Activated CD4-positive, alpha-beta T cell treated with anti-CD3 and anti-CD28 coated beads, Interleukin-2, amount 10 ng/mL, durations not matched to agents 7 days and 5 days (primary cell): ENCODE measurements around the gene PROM2. TPM values are rescaled to one million over a fixed set of nuclear protein-coding genes. Genes with fewer than 3 reads are reported as not detected.

Experiments
- CTCF ChIA-PET: fragments of 350-600 bp; sonication (Branson Sonifier 250); formaldehyde crosslinking; loops from one replicate; lab custom pipeline; 2021; ENCODE audit warnings: antibody characterized with exemption; lab: Charles Lee
- POLR2A ChIA-PET: fragments of 350-600 bp; sonication (Branson Sonifier 250); formaldehyde crosslinking; loops from one replicate; lab custom pipeline; 2021; ENCODE audit warnings: antibody characterized with exemption; lab: Charles Lee
- DNase-seq: peaks from one replicate; pipeline ENCODE4 v3.0.0-alpha.2; 2020
- H3K27ac Mint-ChIP-seq: one replicate; pipeline ENCODE4 v1.8.0; 2021; ENCODE audit warnings: mild to moderate bottlenecking, moderate library complexity, mixed read lengths
- H3K27me3 Mint-ChIP-seq: one replicate; pipeline ENCODE4 v1.8.0; 2021; ENCODE audit warnings: mixed read lengths
- H3K36me3 Mint-ChIP-seq: one replicate; pipeline ENCODE4 v1.8.0; 2021; ENCODE audit warnings: low read depth, mixed read lengths
- H3K4me1 Mint-ChIP-seq: one replicate; pipeline ENCODE4 v1.8.0; 2021; ENCODE audit warnings: mixed read lengths
- H3K4me3 Mint-ChIP-seq: one replicate; pipeline ENCODE4 v1.8.0; 2021; ENCODE audit warnings: mild to moderate bottlenecking, moderate library complexity, mixed read lengths
- H3K9me3 Mint-ChIP-seq: one replicate; pipeline ENCODE4 v1.8.0; 2021; ENCODE audit warnings: mixed read lengths
- total RNA-seq, 2 experiments: library from RNA; stranded (reverse); gene quantifications; one replicate each; pipeline ENCODE4 v1.2.3, GENCODE V29; 2021

PROM2 gene
- total RNA-seq, 2 experiments from 2014 or later: 0.08 to 0.42 TPM

DNA sequence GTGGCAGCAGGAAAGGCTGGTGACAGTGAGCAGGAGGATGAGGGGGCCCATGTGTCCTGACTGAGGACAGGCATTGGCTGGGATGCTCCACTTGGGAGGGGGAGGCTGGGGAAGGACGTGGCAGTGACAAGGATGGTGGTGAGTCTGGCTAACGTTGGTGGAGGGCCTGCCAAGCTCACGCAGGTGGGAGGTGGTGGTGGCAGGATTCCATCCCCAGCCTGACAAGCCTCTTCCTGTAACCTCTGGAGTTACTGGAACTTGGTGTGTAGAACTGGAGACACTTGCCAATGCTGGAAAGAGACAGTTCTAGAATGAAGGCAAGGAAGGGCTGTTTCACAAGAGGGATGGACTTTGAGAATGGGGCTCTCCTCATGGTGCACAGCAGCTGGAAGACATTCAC, 8.2 kb downstream of the PROM2 start:
- no peaks in the 10 kb centered on the region for H3K4me1 Mint-ChIP-seq
- no peaks in the 10 kb centered on the region for H3K9me3 Mint-ChIP-seq
- H3K4me3 Mint-ChIP-seq: no peak overlapping the region
- POLR2A ChIA-PET: no interaction called here
- CTCF ChIA-PET: interaction anchor here (1.5 kb wide), 1 partner anchor 17 kb away, joined by 4 read pairs; no protein-coding TSS in a partner anchor
- no peak overlapping the region for H3K27ac Mint-ChIP-seq
- no peak for DNase-seq
- no peaks in the 10 kb centered on the region for H3K36me3 Mint-ChIP-seq
- H3K27me3 Mint-ChIP-seq: no peaks in the 10 kb centered on the region

- DNase-seq: no peak
- Mint-ChIP-seq H3K4me3 (no peak overlapping the region), H3K27ac (no peak overlapping the region), H3K9me3 (no peaks in the 10 kb centered on the region), H3K36me3 (no peaks in the 10 kb centered on the region), H3K27me3 (no peaks in the 10 kb centered on the region), H3K4me1 (no peaks in the 10 kb centered on the region)
- CTCF ChIA-PET: no interaction called here
- POLR2A ChIA-PET: no interaction called here
Measured at GRCh38 chr2:95283562-95283961, 9.3 kb downstream of the PROM2 start.

DNA sequence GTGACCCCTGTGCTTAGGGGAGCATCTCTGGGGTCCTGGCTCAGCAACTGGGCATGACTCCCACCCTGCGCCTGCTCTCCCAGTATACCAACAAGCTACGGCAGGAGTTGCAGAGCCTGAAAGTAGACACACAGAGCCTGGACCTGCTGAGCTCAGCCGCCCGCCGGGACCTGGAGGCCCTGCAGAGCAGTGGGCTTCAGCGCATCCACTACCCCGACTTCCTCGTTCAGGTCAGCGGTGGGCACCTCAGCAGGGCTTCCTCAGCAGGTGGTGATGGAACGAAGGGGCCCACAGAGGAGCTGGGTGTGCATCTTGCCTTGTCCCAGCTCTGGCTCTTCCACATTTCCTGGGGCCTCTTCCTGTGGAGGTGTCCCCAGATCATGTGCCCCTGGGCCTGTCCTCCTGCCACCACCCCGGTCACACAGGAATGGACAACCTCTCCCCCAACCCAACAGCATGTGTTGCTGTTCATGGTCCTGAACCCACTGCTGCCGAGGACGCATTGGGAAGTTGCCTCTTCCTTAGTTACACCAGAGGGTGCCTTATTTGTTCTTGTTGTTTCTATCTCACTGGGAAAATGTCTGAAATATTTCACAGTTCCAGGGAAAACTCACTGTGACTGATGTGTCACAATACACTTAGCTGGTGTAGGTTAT, 10.8 kb downstream of the PROM2 start:
- H3K9me3 Mint-ChIP-seq: peaks cover 1% of the 10 kb centered on the region
- ChIA-PET CTCF (no interaction called here), POLR2A (no interaction called here)
- H3K27ac Mint-ChIP-seq: no peak overlapping the region
- no peaks in the 10 kb centered on the region for H3K36me3 Mint-ChIP-seq
- no peak overlapping the region for H3K4me3 Mint-ChIP-seq
- H3K27me3 Mint-ChIP-seq: no peaks in the 10 kb centered on the region
- H3K4me1 Mint-ChIP-seq: no peaks in the 10 kb centered on the region
- no peak for DNase-seq

- DNase-seq: no peak
- H3K27me3 Mint-ChIP-seq: no peaks in the 10 kb centered on the region
- POLR2A ChIA-PET: no interaction called here
- H3K27ac Mint-ChIP-seq: no peak overlapping the region
- H3K4me3 Mint-ChIP-seq: no peak overlapping the region
- no peaks in the 10 kb centered on the region for H3K36me3 Mint-ChIP-seq
- H3K9me3 Mint-ChIP-seq: peaks cover 6% of the 10 kb centered on the region
- H3K4me1 Mint-ChIP-seq: no peaks in the 10 kb centered on the region
- CTCF ChIA-PET: no interaction called here
Measured at GRCh38 chr2:95285542-95285932, 11.3 kb downstream of the PROM2 start.

DNA sequence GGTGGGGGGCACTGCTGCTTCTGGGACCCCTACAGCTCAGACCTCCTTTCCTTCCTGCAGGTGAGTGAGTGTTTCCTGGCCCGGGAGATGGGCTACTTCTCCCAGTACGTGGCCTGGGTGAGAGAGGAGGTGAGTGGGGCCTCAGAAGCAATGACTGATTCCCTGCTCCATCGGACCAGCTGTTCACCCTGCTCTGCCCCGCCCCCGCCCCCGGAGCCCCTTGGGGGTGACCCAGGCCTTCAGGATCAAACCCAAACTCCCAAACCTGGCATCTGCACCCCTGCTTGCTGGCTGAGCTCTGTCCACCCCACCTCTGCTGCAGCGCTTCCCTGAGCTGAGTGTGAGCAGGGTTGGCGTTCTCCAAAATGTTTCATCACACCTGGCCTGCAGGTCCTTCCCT, 13.1 kb downstream of the PROM2 start:
- H3K27ac Mint-ChIP-seq: no peak overlapping the region
- H3K4me1 Mint-ChIP-seq: no peaks in the 10 kb centered on the region
- no peak overlapping the region for H3K4me3 Mint-ChIP-seq
- peaks cover 18% of the 10 kb centered on the region for H3K9me3 Mint-ChIP-seq
- H3K27me3 Mint-ChIP-seq: no peaks in the 10 kb centered on the region
- no peak for DNase-seq
- POLR2A ChIA-PET: no interaction called here
- H3K36me3 Mint-ChIP-seq: no peaks in the 10 kb centered on the region
- CTCF ChIA-PET: no interaction called here

GRCh38 chr2:95287806-95288205, 13.6 kb downstream of the PROM2 start:
- ChIA-PET CTCF (no interaction called here), POLR2A (no interaction called here)
- DNase-seq: no peak
- no peak overlapping the region for H3K27ac Mint-ChIP-seq
- no peak overlapping the region for H3K4me3 Mint-ChIP-seq
- no peaks in the 10 kb centered on the region for H3K36me3 Mint-ChIP-seq
- H3K4me1 Mint-ChIP-seq: no peaks in the 10 kb centered on the region
- H3K9me3 Mint-ChIP-seq: peaks cover 20% of the 10 kb centered on the region
- no peaks in the 10 kb centered on the region for H3K27me3 Mint-ChIP-seq

DNA sequence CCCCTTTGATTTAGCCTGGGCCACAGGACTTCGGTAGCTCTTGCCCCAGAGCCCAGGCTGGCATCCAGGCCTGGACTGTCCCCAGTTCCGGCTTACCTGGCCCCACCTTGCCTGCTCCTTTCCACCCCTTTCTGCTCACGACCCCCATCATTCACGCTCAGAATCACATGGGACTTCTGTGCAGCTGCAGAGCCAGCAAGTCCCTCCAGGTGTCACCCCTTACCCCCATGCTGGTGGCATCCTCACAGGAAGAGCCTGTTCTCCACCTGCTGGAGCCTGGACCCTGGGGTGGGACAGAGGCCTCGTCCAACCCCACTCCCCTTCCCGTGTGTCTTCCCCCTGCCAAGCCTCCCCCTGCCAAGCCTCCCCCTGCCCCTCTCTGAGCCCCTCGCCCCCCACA, 15.0 kb downstream of the PROM2 start:
- no peak for DNase-seq
- ChIA-PET POLR2A (no interaction called here), CTCF (no interaction called here)
- Mint-ChIP-seq H3K4me3 (no peak overlapping the region), H3K27me3 (no peaks in the 10 kb centered on the region), H3K36me3 (no peaks in the 10 kb centered on the region), H3K9me3 (peaks cover 20% of the 10 kb centered on the region), H3K27ac (no peak overlapping the region), H3K4me1 (no peaks in the 10 kb centered on the region)

GRCh38 chr2:95291222-95291621, 17.0 kb downstream of the PROM2 start:
- no peaks in the 10 kb centered on the region for H3K4me1 Mint-ChIP-seq
- H3K9me3 Mint-ChIP-seq: peaks cover 20% of the 10 kb centered on the region
- no peak overlapping the region for H3K27ac Mint-ChIP-seq
- POLR2A ChIA-PET: no interaction called here
- H3K4me3 Mint-ChIP-seq: no peak overlapping the region
- CTCF ChIA-PET: no interaction called here
- H3K36me3 Mint-ChIP-seq: no peaks in the 10 kb centered on the region
- no peak for DNase-seq
- H3K27me3 Mint-ChIP-seq: no peaks in the 10 kb centered on the region

DNA sequence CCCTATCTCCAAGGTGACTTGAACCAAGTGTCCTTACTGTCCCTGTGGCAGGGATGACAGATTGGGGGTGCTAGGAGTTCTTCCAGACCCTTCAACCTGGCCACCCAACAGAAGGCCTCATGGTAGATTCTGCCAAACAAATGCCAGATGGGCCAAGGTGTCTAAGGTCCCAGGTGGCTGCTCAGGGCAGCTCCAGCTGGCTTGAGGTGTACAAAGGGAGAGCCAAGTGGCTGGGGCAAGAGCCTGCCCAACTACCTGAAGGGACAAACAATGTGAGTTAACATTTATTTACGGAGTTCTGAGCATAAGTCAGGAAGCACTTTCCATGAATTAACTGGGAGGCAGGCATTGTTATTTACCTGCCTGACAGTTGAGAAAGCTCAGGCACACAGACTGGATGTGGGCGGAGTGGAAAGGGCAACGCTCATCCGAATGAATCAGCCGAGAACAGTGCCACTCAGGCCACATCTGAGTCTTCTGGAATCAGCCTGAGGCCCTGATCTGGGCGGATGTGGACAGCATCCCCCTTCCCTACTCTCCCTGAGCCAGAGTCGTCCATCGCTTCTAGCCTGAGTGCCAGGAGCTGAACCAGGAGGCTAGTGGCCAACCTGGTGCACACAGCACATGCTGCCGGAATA, 18.5 kb downstream of the PROM2 start:
- H3K9me3 Mint-ChIP-seq: peaks cover 20% of the 10 kb centered on the region
- no peak overlapping the region for H3K27ac Mint-ChIP-seq
- H3K27me3 Mint-ChIP-seq: no peaks in the 10 kb centered on the region
- no peak overlapping the region for H3K4me3 Mint-ChIP-seq
- ChIA-PET CTCF (interaction anchor here (1.0 kb wide), 1 partner anchor 306 kb away, joined by 4 read pairs; no protein-coding TSS in a partner anchor), POLR2A (no interaction called here)
- DNase-seq: no peak
- no peaks in the 10 kb centered on the region for H3K36me3 Mint-ChIP-seq
- no peaks in the 10 kb centered on the region for H3K4me1 Mint-ChIP-seq

DNA sequence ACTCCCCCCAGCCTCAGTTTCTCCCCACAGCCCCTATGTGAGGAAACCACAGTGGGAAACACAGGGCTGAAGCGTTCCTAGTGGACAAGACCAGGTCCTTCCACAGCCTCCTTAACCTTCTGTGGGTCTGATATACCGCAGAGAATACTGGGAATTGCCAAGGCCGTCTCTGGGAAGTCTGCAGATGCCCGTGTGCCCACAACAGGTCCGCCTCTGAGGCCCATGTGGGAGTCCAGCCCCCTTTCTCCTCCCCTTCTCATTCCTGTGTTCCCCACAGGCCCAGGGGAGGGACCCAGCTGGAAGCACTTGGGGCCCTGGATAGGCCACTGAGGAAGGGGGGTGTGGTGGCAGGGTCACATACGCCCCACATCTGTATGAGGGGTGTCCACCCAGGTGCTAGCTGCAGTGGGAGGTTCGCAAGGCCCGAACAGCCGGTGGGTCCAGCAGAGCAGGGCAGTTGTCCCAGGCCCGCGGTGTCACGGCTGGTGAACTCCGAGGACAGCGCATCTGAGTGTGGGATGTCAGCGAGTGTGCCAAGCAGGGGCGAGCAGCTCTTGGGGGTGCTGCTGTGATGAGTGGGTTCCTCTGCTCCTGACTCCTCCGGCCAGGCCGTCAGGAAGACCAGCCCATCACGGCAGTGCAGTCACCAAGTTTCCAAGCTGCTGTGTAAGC, 20.5 kb downstream of the PROM2 start:
- no peak overlapping the region for H3K27ac Mint-ChIP-seq
- ChIA-PET POLR2A (no interaction called here), CTCF (no interaction called here)

DNA sequence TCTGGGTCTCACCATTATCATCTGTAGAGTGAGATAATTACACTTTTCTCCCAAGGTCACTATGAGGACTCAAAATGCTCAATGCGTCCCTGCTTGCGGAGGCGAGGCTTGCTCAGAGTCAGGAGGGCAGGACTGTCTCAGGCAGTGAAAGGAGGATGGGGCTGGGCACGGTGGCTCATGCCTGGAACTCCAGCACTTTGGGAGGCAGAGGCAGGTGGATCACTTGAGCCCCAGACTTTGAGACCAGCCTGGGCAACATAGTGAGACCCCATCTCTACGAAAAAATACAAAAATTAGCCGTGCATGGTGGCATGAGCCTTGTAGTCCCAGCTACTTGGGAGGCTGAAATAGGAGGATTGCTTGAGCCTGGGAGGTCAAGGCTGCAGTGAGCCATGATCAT, 21.1 kb downstream of the PROM2 start:
- DNase-seq: no peak
- no peaks in the 10 kb centered on the region for H3K36me3 Mint-ChIP-seq
- no peak overlapping the region for H3K4me3 Mint-ChIP-seq
- CTCF ChIA-PET: no interaction called here
- POLR2A ChIA-PET: no interaction called here
- no peak overlapping the region for H3K27ac Mint-ChIP-seq
- H3K9me3 Mint-ChIP-seq: peaks cover 15% of the 10 kb centered on the region
- H3K4me1 Mint-ChIP-seq: no peaks in the 10 kb centered on the region
- H3K27me3 Mint-ChIP-seq: no peaks in the 10 kb centered on the region

More for the DNA sequence above, 20.5 kb downstream of the PROM2 start:
- Mint-ChIP-seq H3K9me3 (peaks cover 20% of the 10 kb centered on the region), H3K4me3 (no peak overlapping the region), H3K4me1 (no peaks in the 10 kb centered on the region), H3K27me3 (no peaks in the 10 kb centered on the region), H3K36me3 (no peaks in the 10 kb centered on the region)
- no peak for DNase-seq

- Mint-ChIP-seq H3K4me3 (no peak overlapping the region), H3K9me3 (peaks cover 10% of the 10 kb centered on the region), H3K27me3 (no peaks in the 10 kb centered on the region), H3K36me3 (no peaks in the 10 kb centered on the region), H3K4me1 (no peaks in the 10 kb centered on the region), H3K27ac (no peak overlapping the region)
- POLR2A ChIA-PET: no interaction called here
- DNase-seq: no peak
- CTCF ChIA-PET: no interaction called here
Measured at GRCh38 chr2:95296011-95296410, 21.8 kb downstream of the PROM2 start.

- no peaks in the 10 kb centered on the region for H3K4me1 Mint-ChIP-seq
- ChIA-PET POLR2A (no interaction called here), CTCF (no interaction called here)
- no peak within 1 kb of the TSS for H3K4me3 Mint-ChIP-seq
- no peak within 1 kb of the TSS for H3K27ac Mint-ChIP-seq
- DNase-seq: no peak
- no peaks in the 10 kb centered on the region for H3K27me3 Mint-ChIP-seq
- peaks cover 5% of the 10 kb centered on the region for H3K9me3 Mint-ChIP-seq
- no peaks in the 10 kb centered on the region for H3K36me3 Mint-ChIP-seq
Measured at GRCh38 chr2:95296880-95297487, 22.7 kb downstream of the PROM2 start, which contains the start of gene KCNIP3. TSS of gene KCNIP3 (plus strand) at chr2:95297347. CDS start at chr2:95297439, 92 bp downstream.
